BJ (cell line): Measurements from ENCODE around the gene CEP112. TPM values are rescaled to one million over a fixed set of nuclear protein-coding genes. Genes with fewer than 3 reads are reported as not detected.

Source experiments
- CTCF ChIA-PET: fragments of 350-600 bp; formaldehyde crosslinking; extraction: SDS; loops from one replicate; lab custom pipeline; 2021; ENCODE audit warnings: antibody characterized with exemption, inconsistent platforms; lab: Yijun Ruan, JAX
- POLR2A ChIA-PET: fragments of 300-600 bp; sonication (Branson Sonifier 250); formaldehyde crosslinking; extraction: SDS; loops from one replicate; lab custom pipeline; 2021; ENCODE audit warnings: antibody characterized with exemption; lab: Charles Lee
- DNase-seq: peaks from one replicate; pipeline ENCODE4 v3.0.0-alpha.2; 2011; ENCODE audit warnings: low read depth
- H3K27me3 ChIP-seq: 2 replicates; pipeline ENCODE4 v1.6.0; 2011; ENCODE audit warnings: low read length; ENCODE audit not compliant: control insufficient read depth, insufficient read depth
- H3K36me3 ChIP-seq: 2 replicates; pipeline ENCODE4 v1.5.1; 2011; ENCODE audit warnings: low read length; ENCODE audit not compliant: control insufficient read depth, insufficient read depth
- H3K4me3 ChIP-seq: 2 replicates; pipeline ENCODE4 v1.5.1; 2011; ENCODE audit warnings: low read depth, mild to moderate bottlenecking, control low read depth, low read length
- polyA plus RNA-seq: library from polyadenylated mRNA; depleted of rRNA; stranded (reverse); fragments of >200 nt; gene quantifications from 2 replicates; pipeline ENCODE4 v1.2.3, GENCODE V29; 2011
- TF ChIP-seq, protein P1 (sequence below): IDR thresholded peaks from 2 replicates; pipeline ENCODE4 v1.5.1; 2011; ENCODE audit warnings: low read depth, mild to moderate bottlenecking, control low read depth, inconsistent platforms, low read length, moderate library complexity; ENCODE audit not compliant: insufficient read depth

CEP112 gene
- polyA plus RNA-seq, 1 experiment, result 3.3 TPM

DNA sequence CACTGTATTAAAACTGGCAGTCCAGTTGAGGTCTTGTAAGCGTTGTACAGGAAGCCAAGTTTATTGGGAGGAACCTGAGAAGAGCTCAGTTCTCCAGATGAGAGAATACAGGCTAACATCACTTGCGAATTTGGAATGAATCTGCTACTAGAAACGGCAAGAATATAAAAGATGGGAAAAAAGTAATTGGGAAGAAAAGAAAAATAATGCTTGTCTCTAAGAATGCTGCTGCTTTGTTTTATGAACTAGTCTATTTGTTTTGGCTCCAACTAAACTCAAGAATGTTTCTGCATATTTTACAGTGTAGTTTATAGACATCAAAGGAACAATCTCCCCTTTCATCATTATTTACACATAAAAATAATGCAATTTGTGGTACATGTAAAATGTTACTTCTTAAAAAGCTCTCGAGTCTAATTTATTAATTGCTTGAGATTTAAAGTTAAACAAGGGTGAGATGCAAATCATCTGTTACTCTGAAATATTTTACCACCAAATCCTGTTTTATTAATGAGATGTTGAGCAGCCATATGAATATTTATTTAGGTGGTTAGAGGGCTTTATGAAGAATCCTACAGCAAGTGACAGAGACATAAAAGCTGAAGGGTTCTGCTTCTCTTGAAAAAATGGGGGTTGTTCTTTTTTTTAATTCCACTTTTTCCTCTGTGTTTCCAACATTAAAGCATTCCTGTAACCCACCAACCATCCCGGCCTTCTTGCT lies 468.3 kb downstream of the CEP112 start:
- Histone ChIP-seq H3K36me3 (no peaks in the 10 kb centered on the region), H3K27me3 (no peaks in the 10 kb centered on the region; the same call in 1 of the 2 replicates), H3K4me3 (no peak overlapping the region)
- CTCF ChIA-PET, result interaction anchor here (0.8 to 2.0 kb wide), 2 partner anchors 14 to 263 kb away, joined by 3 to 6 read pairs; no protein-coding TSS in a partner anchor
- DNase-seq, result no peak
- TF ChIP-seq, protein P1, sequence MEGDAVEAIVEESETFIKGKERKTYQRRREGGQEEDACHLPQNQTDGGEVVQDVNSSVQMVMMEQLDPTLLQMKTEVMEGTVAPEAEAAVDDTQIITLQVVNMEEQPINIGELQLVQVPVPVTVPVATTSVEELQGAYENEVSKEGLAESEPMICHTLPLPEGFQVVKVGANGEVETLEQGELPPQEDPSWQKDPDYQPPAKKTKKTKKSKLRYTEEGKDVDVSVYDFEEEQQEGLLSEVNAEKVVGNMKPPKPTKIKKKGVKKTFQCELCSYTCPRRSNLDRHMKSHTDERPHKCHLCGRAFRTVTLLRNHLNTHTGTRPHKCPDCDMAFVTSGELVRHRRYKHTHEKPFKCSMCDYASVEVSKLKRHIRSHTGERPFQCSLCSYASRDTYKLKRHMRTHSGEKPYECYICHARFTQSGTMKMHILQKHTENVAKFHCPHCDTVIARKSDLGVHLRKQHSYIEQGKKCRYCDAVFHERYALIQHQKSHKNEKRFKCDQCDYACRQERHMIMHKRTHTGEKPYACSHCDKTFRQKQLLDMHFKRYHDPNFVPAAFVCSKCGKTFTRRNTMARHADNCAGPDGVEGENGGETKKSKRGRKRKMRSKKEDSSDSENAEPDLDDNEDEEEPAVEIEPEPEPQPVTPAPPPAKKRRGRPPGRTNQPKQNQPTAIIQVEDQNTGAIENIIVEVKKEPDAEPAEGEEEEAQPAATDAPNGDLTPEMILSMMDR, result no peak
- POLR2A ChIA-PET, result interaction anchor here (0.6 kb wide), 1 partner anchor 462 kb away, joined by 3 read pairs; no protein-coding TSS in a partner anchor

DNA sequence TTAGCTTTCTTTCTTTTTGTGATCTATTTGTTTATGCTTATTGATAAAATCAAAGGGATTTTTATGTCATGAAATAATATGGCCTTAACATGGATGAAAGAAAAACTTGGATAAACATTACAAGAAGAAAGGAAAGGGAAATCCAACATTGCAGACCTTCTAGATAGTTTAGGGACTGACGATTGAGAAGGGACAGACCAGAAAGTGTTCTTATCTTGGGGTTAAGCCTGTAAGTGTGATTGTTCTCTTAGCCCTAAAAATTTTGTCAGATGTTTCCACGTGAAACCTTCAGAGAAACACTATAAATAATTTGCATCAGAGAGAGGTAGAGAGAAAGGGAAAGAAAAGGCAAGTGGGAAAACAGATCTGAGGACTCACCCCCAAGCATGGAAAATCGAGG lies 473.3 kb downstream of the CEP112 start:
- ChIA-PET POLR2A (no interaction called here), CTCF (interaction anchor here (0.6 kb wide), 1 partner anchor 35 kb away, joined by 4 read pairs; no protein-coding TSS in a partner anchor)
- Histone ChIP-seq H3K27me3 (no peaks in the 10 kb centered on the region; the same call in 1 of the 2 replicates), H3K4me3 (no peak overlapping the region), H3K36me3 (no peaks in the 10 kb centered on the region)
- DNase-seq, result no peak
- TF ChIP-seq, protein P1, result no peak

DNA sequence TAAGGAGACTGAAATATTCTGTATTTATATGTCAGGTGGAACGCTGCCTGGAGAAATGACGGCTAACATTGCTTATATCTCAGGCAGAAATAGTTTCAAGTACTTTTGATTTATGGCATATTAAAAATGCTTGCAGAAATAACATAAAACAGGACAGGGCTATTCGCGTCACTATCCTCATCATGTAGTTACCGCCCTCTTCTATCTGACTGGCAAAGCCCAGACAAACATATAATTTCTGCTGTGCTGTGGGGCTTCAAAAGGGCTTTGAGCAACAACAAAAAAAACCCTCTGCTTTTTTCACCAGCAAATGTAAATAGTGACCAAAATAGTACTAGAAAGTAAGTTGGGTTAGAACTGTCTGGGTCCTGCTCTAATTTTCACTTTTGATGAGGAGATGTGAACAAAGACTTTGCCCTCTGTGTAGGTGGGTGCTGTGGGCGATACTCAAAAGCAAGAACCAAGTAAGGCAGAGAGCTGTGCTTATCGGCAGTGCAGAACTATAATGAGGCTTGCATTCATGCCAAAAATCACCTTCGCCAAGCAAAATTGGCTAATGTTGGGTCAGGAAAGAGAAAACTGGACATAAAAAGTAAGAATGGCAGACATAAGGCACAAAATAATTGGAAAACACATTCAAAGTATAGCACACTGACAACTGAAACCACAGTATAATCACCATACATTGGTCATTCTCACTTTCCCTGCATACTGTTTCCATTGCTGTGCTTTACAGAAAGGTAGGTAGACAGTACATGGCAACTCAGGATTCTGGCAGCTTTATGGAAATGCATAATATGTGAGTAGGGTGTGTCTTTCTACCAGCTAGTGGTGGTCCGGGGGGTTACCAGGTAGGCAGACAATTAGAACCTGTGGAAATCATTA lies 479.3 kb downstream of the CEP112 start:
- CTCF ChIA-PET, result no interaction called here
- no peak for DNase-seq
- no peaks in the 10 kb centered on the region for H3K36me3 ChIP-seq
- POLR2A ChIA-PET, result no interaction called here
- TF ChIP-seq, protein P1, result no peak
- no peaks in the 10 kb centered on the region for H3K27me3 ChIP-seq
- no peak overlapping the region for H3K4me3 ChIP-seq

DNA sequence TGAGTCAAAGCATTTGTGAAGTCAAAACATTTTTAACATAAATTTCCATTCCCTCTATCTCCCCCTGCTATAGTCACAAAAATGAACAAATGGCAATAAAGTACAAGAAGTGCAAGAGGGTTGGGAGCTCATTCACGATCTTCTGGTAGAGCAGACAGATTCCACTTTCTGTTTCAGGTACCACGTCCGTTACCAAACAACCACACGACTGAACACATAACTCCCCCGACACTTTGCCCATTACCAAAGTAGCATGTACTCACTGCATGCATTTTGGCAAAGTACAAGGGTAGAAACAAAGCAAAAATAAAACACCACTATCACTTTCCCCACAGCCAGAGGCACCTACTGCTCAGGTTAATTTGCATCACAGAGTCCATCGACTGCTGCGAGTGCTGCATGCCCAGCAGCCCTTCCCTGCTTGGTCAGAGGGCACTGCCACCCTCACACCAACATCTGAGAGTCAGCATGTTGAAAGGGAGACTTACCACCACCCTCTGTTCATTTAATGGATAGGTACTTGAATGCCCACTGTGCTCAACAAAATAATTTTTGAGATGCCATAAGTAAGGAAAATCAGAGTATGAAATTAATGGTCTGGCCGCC lies 480.2 kb downstream of the CEP112 start:
- H3K36me3 ChIP-seq, result no peaks in the 10 kb centered on the region
- no peak overlapping the region for H3K4me3 ChIP-seq
- CTCF ChIA-PET, result no interaction called here
- POLR2A ChIA-PET, result interaction anchor here (0.6 kb wide), 1 partner anchor 63 kb away, joined by 4 read pairs; no protein-coding TSS in a partner anchor
- no peaks in the 10 kb centered on the region for H3K27me3 ChIP-seq
- TF ChIP-seq, protein P1, result no peak
- DNase-seq, result no peak
